WTC11 (cell line): ENCODE results near the gene CPVL. TPM values are rescaled to one million over a fixed set of nuclear protein-coding genes. Genes with fewer than 3 reads are reported as not detected.

ENCODE experiments used
- ATAC-seq: fragments of 200-7000 bp; cut with Tn5 transposase; 2 replicates; pipeline ENCODE4 v1.10.0; 2021; ENCODE audit warnings: mild to moderate bottlenecking, moderate library complexity
- CTCF ChIA-PET: fragments of 300-600 bp; sonication (Branson Sonifier 250); formaldehyde crosslinking; loops from one replicate; lab custom pipeline; 2021; ENCODE audit warnings: antibody characterized with exemption; lab: Charles Lee
- POLR2A ChIA-PET: fragments of 350-600 bp; sonication (Branson Sonifier 250); formaldehyde crosslinking; loops from one replicate; lab custom pipeline; 2021; ENCODE audit warnings: antibody characterized with exemption; lab: Charles Lee
- DNase-seq: peaks from one replicate; pipeline ENCODE4 v3.0.0; 2021; ENCODE audit warnings: low spot score
- H3K27ac Mint-ChIP-seq: 2 replicates; pipeline ENCODE4 v1.8.0; 2021; ENCODE audit warnings: mixed read lengths
- H3K27me3 Mint-ChIP-seq: 2 replicates; pipeline ENCODE4 v1.8.0; 2021; ENCODE audit warnings: low read depth, mild to moderate bottlenecking, moderate library complexity, mixed read lengths
- H3K36me3 Mint-ChIP-seq: 2 replicates; pipeline ENCODE4 v1.8.0; 2021; ENCODE audit warnings: mixed read lengths
- H3K4me1 Mint-ChIP-seq: 2 replicates; pipeline ENCODE4 v1.8.0; 2022; ENCODE audit warnings: mixed read lengths
- H3K4me3 Mint-ChIP-seq: 2 replicates; pipeline ENCODE4 v1.8.0; 2021; ENCODE audit warnings: mild to moderate bottlenecking, moderate library complexity, mixed read lengths
- H3K9me3 Mint-ChIP-seq: 2 replicates; pipeline ENCODE4 v1.8.0; 2021; ENCODE audit warnings: mixed read lengths
- ATF1 ChIP-seq: sonication (generic); formaldehyde crosslinking; IDR thresholded peaks from 2 replicates; pipeline ENCODE4 v1.8.1; 2023; ENCODE audit warnings: mild to moderate bottlenecking, moderate library complexity, missing genetic modification reagents
- CREM ChIP-seq: sonication (generic); formaldehyde crosslinking; IDR thresholded peaks from 2 replicates; pipeline ENCODE4 v1.8.1; 2022; ENCODE audit warnings: mild to moderate bottlenecking, missing genetic modification reagents, moderate library complexity
- EMX1 ChIP-seq: fragments of 250-450 bp; sonication (Bioruptor Pico); IDR thresholded peaks from 2 replicates; pipeline ENCODE4 v1.8.0; 2021; ENCODE audit warnings: mild to moderate bottlenecking
- ETV6 ChIP-seq: sonication (generic); formaldehyde crosslinking; IDR thresholded peaks from 2 replicates; pipeline ENCODE4 v1.8.1; 2022; ENCODE audit warnings: mild to moderate bottlenecking, missing genetic modification reagents
- FOXP1 ChIP-seq: sonication (generic); formaldehyde crosslinking; IDR thresholded peaks from 2 replicates; pipeline ENCODE4 v1.8.0; 2022; ENCODE audit warnings: missing genetic modification reagents, mild to moderate bottlenecking, moderate library complexity, borderline replicate concordance
- GABPB1 ChIP-seq: sonication (generic); formaldehyde crosslinking; IDR thresholded peaks from 2 replicates; pipeline ENCODE4 v1.8.1; 2023; ENCODE audit warnings: mild to moderate bottlenecking, missing genetic modification reagents
- KAT7 ChIP-seq: sonication (generic); formaldehyde crosslinking; IDR thresholded peaks from 2 replicates; pipeline ENCODE4 v1.8.1; 2023; ENCODE audit warnings: missing genetic modification reagents, mild to moderate bottlenecking, borderline replicate concordance
- NFATC4 ChIP-seq: fragments of 250-450 bp; sonication (Bioruptor Pico); IDR thresholded peaks from 2 replicates; pipeline ENCODE4 v1.9.0; 2021; ENCODE audit warnings: mild to moderate bottlenecking
- NR1H2 ChIP-seq: sonication (generic); formaldehyde crosslinking; IDR thresholded peaks from 2 replicates; pipeline ENCODE4 v1.9.0; 2021; ENCODE audit warnings: mild to moderate bottlenecking, moderate library complexity, missing genetic modification reagents
- RORB ChIP-seq: fragments of 250-450 bp; sonication (Bioruptor Pico); IDR thresholded peaks from 2 replicates; pipeline ENCODE4 v1.9.0; 2021; ENCODE audit warnings: mild to moderate bottlenecking
- TP53 ChIP-seq: sonication (generic); formaldehyde crosslinking; IDR thresholded peaks from 2 replicates; pipeline ENCODE4 v1.8.1; 2023; ENCODE audit warnings: mild to moderate bottlenecking, missing genetic modification reagents
- ZBTB21 ChIP-seq: sonication (generic); formaldehyde crosslinking; IDR thresholded peaks from 2 replicates; pipeline ENCODE4 v1.8.1; 2023; ENCODE audit warnings: mild to moderate bottlenecking, missing genetic modification reagents, borderline replicate concordance
- ZNF232 ChIP-seq: sonication (generic); formaldehyde crosslinking; IDR thresholded peaks from 2 replicates; pipeline ENCODE4 v1.8.0; 2022; ENCODE audit warnings: mild to moderate bottlenecking, missing genetic modification reagents
- total RNA-seq: library from RNA; stranded (reverse); gene quantifications from 3 replicates; pipeline ENCODE4 v1.2.3, GENCODE V29; 2021
- TF ChIP-seq, protein P1 (sequence below): fragments of 250-450 bp; sonication (Bioruptor Pico); IDR thresholded peaks from 2 replicates; pipeline ENCODE4 v1.9.0; 2021; ENCODE audit warnings: mild to moderate bottlenecking
- TF ChIP-seq, protein P2 (sequence below): sonication (generic); formaldehyde crosslinking; IDR thresholded peaks from 2 replicates; pipeline ENCODE4 v1.8.1; 2023; ENCODE audit warnings: mild to moderate bottlenecking, moderate library complexity, missing genetic modification reagents
- TF ChIP-seq, protein P3 (sequence below): sonication (generic); formaldehyde crosslinking; IDR thresholded peaks from 2 replicates; pipeline ENCODE4 v1.8.0; 2022; ENCODE audit warnings: mild to moderate bottlenecking, missing genetic modification reagents
- TF ChIP-seq, protein P4 (sequence below): sonication (generic); formaldehyde crosslinking; IDR thresholded peaks from 2 replicates; pipeline ENCODE4 v1.8.1; 2023; ENCODE audit warnings: mild to moderate bottlenecking, missing genetic modification reagents, moderate library complexity
- TF ChIP-seq, protein P5 (sequence below): sonication (generic); formaldehyde crosslinking; IDR thresholded peaks from 2 replicates; pipeline ENCODE4 v1.8.1; 2023; ENCODE audit warnings: mild to moderate bottlenecking, missing genetic modification reagents, moderate library complexity
- TF ChIP-seq, protein P6 (sequence below): sonication (generic); formaldehyde crosslinking; IDR thresholded peaks from 2 replicates; pipeline ENCODE4 v1.8.0; 2022; ENCODE audit warnings: mild to moderate bottlenecking, missing genetic modification reagents
- TF ChIP-seq, protein P7 (sequence below): fragments of 250-450 bp; sonication (Bioruptor Pico); IDR thresholded peaks from 2 replicates; pipeline ENCODE4 v1.9.0; 2021; ENCODE audit warnings: moderate library complexity, mild to moderate bottlenecking, inconsistent platforms, borderline replicate concordance
- TF ChIP-seq, protein P8 (sequence below): sonication (generic); formaldehyde crosslinking; IDR thresholded peaks from 2 replicates; pipeline ENCODE4 v1.8.0; 2022; ENCODE audit warnings: mild to moderate bottlenecking, missing genetic modification reagents

CPVL gene
- total RNA-seq, 1 experiment from 2014 or later: 34.2 TPM

DNA sequence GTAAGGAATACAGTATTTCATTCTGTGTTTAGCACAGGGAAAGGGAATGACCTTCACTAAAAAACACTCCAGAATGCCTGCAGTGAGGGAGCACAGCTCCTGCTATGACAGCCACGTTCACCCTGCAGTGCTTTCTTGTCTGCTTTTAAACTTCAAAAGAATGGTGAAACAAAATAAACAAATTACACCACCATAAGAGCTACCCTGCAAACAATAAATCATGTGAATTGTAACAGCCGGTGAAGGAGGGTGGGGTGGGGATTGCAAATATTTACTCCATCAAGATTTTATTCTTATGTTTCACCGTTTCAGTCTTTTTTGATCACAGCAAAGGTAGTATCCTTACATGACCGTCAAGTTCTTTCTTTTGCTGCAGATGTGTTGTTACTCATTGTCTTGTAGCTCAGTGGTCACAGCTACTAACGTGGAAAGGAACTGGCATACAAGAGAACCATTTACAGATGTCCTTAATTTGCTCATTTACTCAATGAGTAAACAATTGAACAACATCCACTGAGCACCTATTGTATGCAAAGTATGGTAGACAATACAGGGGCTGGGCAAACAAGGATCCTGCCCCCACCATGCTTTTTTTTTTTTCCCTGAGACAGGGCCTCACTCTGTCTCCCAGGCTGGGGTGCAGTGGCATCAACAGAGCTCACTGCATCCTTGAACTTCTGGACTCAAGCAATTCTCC is 44.2 kb upstream of the CPVL start:
- ChIA-PET POLR2A (interaction anchor here (0.7 to 1.2 kb wide), 2 partner anchors 155 to 221 kb away, joined by 3 to 4 read pairs; no protein-coding TSS in a partner anchor), CTCF (interaction anchor here (0.6 to 3.4 kb wide), 86 partner anchors 7 to 508 kb away, joined by 3 to 44 read pairs (median 6); partner anchors contain the start of gene CPVL)
- ATAC-seq (no peak), DNase-seq (no peak)
- Mint-ChIP-seq H3K36me3 (no peaks in the 10 kb centered on the region), H3K9me3 (no peaks in the 10 kb centered on the region), H3K27me3 (peaks cover 55% of the 10 kb centered on the region), H3K4me1 (peaks cover 45% of the 10 kb centered on the region), H3K27ac (0 out of 2 replicates have a peak overlapping the region, but pooled peaks have one; percentile 45), H3K4me3 (peak overlapping the region; percentile 46)
- TF ChIP-seq, protein P1, sequence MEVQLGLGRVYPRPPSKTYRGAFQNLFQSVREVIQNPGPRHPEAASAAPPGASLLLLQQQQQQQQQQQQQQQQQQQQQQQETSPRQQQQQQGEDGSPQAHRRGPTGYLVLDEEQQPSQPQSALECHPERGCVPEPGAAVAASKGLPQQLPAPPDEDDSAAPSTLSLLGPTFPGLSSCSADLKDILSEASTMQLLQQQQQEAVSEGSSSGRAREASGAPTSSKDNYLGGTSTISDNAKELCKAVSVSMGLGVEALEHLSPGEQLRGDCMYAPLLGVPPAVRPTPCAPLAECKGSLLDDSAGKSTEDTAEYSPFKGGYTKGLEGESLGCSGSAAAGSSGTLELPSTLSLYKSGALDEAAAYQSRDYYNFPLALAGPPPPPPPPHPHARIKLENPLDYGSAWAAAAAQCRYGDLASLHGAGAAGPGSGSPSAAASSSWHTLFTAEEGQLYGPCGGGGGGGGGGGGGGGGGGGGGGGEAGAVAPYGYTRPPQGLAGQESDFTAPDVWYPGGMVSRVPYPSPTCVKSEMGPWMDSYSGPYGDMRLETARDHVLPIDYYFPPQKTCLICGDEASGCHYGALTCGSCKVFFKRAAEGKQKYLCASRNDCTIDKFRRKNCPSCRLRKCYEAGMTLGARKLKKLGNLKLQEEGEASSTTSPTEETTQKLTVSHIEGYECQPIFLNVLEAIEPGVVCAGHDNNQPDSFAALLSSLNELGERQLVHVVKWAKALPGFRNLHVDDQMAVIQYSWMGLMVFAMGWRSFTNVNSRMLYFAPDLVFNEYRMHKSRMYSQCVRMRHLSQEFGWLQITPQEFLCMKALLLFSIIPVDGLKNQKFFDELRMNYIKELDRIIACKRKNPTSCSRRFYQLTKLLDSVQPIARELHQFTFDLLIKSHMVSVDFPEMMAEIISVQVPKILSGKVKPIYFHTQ: no peak
- peak; percentile 96 for TF ChIP-seq GABPB1 (CRISPR knock-in tag)
- TF ChIP-seq, all 79 proteins: peak for 1

DNA sequence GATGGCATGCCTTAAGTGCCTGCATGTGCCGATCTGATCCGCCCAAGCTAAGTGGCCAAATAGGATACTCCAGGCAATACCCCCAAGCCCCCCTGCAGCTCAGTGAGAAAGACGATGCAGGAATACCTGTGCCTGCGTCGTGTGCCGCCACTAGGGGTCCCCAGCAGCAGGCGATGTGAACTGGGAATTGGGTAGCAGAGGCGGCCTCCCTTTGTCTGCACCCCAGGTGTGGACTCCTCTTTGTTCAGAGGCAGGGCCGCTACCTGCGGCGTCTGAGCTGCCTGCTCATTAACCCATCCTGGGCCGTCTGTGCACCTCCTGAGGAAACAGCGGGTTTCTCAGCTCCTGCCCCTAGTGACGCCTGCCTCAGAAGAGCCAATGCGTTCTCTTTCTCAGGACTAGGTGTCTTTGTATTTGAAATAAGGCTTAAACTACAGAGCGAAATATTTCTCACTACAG is 43.4 kb upstream of the CPVL start:
- Mint-ChIP-seq H3K4me1 (peaks cover 46% of the 10 kb centered on the region), H3K36me3 (no peaks in the 10 kb centered on the region), H3K9me3 (no peaks in the 10 kb centered on the region), H3K27me3 (peaks cover 48% of the 10 kb centered on the region), H3K27ac (peak overlapping the region; percentile 45; the same call in 1 of the 2 replicates), H3K4me3 (peak overlapping the region; percentile 46)
- CTCF ChIA-PET: interaction anchor here (0.5 to 3.4 kb wide), 112 partner anchors 8 to 1089 kb away, joined by 3 to 44 read pairs (median 5); partner anchors contain the start of gene CPVL
- DNase-seq (peak; percentile 97), ATAC-seq (peak; percentile 87)
- POLR2A ChIA-PET: interaction anchor here (0.7 to 2.1 kb wide), 3 partner anchors 156 to 233 kb away, joined by 3 to 5 read pairs (median 4); no protein-coding TSS in a partner anchor
- peak; percentile 70; the same call in 1 of the 2 replicates for TF ChIP-seq ZNF232
- TF ChIP-seq, protein P2, sequence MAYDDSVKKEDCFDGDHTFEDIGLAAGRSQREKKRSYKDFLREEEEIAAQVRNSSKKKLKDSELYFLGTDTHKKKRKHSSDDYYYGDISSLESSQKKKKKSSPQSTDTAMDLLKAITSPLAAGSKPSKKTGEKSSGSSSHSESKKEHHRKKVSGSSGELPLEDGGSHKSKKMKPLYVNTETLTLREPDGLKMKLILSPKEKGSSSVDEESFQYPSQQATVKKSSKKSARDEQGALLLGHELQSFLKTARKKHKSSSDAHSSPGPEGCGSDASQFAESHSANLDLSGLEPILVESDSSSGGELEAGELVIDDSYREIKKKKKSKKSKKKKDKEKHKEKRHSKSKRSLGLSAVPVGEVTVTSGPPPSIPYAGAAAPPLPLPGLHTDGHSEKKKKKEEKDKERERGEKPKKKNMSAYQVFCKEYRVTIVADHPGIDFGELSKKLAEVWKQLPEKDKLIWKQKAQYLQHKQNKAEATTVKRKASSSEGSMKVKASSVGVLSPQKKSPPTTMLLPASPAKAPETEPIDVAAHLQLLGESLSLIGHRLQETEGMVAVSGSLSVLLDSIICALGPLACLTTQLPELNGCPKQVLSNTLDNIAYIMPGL: peak; percentile 73
- TF ChIP-seq, protein P3, sequence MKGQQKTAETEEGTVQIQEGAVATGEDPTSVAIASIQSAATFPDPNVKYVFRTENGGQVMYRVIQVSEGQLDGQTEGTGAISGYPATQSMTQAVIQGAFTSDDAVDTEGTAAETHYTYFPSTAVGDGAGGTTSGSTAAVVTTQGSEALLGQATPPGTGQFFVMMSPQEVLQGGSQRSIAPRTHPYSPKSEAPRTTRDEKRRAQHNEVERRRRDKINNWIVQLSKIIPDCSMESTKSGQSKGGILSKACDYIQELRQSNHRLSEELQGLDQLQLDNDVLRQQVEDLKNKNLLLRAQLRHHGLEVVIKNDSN (CRISPR knock-in tag): 0 out of 2 replicates have a peak, but pooled peaks have one; percentile 23
- TF ChIP-seq, protein P4, sequence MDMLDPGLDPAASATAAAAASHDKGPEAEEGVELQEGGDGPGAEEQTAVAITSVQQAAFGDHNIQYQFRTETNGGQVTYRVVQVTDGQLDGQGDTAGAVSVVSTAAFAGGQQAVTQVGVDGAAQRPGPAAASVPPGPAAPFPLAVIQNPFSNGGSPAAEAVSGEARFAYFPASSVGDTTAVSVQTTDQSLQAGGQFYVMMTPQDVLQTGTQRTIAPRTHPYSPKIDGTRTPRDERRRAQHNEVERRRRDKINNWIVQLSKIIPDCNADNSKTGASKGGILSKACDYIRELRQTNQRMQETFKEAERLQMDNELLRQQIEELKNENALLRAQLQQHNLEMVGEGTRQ (CRISPR knock-in tag): peak; percentile 32
- TF ChIP-seq ZBTB21 (CRISPR knock-in tag): peak; percentile 61; the same call in 1 of the 2 replicates
- no peak for TF ChIP-seq RORB (CRISPR knock-in tag)
- no peak for TF ChIP-seq NFATC4
- TF ChIP-seq, protein P5, sequence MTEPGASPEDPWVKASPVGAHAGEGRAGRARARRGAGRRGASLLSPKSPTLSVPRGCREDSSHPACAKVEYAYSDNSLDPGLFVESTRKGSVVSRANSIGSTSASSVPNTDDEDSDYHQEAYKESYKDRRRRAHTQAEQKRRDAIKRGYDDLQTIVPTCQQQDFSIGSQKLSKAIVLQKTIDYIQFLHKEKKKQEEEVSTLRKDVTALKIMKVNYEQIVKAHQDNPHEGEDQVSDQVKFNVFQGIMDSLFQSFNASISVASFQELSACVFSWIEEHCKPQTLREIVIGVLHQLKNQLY (CRISPR knock-in tag): no peak
- TF ChIP-seq, protein P6, sequence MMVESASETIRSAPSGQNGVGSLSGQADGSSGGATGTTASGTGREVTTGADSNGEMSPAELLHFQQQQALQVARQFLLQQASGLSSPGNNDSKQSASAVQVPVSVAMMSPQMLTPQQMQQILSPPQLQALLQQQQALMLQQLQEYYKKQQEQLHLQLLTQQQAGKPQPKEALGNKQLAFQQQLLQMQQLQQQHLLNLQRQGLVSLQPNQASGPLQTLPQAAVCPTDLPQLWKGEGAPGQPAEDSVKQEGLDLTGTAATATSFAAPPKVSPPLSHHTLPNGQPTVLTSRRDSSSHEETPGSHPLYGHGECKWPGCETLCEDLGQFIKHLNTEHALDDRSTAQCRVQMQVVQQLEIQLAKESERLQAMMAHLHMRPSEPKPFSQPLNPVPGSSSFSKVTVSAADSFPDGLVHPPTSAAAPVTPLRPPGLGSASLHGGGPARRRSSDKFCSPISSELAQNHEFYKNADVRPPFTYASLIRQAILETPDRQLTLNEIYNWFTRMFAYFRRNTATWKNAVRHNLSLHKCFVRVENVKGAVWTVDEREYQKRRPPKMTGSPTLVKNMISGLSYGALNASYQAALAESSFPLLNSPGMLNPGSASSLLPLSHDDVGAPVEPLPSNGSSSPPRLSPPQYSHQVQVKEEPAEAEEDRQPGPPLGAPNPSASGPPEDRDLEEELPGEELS (CRISPR knock-in tag): peak; percentile 14; the same call in 1 of the 2 replicates
- peak; percentile 77 for TF ChIP-seq CREM (CRISPR knock-in tag)
- peak; percentile 53; the same call in 1 of the 2 replicates for TF ChIP-seq TP53 (CRISPR knock-in tag)
- peak; percentile 68; the same call in 1 of the 2 replicates for TF ChIP-seq FOXP1
- TF ChIP-seq EMX1 (CRISPR knock-in tag): no peak
- TF ChIP-seq, protein P7, sequence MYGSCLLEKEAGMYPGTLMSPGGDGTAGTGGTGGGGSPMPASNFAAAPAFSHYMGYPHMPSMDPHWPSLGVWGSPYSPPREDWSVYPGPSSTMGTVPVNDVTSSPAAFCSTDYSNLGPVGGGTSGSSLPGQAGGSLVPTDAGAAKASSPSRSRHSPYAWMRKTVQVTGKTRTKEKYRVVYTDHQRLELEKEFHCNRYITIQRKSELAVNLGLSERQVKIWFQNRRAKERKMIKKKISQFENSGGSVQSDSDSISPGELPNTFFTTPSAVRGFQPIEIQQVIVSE: no peak
- no peak for TF ChIP-seq ATF1 (CRISPR knock-in tag)
- TF ChIP-seq GABPB1 (CRISPR knock-in tag): peak; percentile 41; the same call in 1 of the 2 replicates
- no peak for TF ChIP-seq NR1H2 (CRISPR knock-in tag)
- no peak for TF ChIP-seq KAT7 (CRISPR knock-in tag)
- TF ChIP-seq, protein P8, sequence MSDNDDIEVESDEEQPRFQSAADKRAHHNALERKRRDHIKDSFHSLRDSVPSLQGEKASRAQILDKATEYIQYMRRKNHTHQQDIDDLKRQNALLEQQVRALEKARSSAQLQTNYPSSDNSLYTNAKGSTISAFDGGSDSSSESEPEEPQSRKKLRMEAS (CRISPR knock-in tag): peak; percentile 69
- peak; percentile 51; the same call in 1 of the 2 replicates for TF ChIP-seq ETV6 (CRISPR knock-in tag)
